Measurements from ENCODE around the gene LONP2.
"Not testable (repeated sequence)": the region's sequence is repeated elsewhere in the genome, so short reads cannot be mapped to it uniquely, and the experiment has no call there.

The LONP2 gene

DNA sequence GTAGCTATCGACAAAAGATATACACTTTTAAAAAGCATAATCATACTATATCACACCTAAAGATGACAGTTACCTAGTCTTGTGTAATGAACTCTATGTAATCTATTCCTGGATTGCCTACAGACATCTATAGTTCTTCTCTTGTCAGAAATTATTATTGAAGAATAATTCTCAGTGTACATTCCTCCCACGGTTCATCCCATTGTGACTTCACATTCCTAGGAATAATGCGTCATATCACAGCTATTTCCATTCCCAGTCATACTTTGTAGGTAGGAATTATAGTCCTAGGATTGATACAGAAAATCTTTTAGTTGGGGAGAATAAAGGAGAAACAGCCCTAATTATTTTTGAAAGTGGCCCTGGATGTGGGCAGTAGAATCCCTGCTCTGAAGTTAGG lies 47.2 kb downstream of the LONP2 start:
- no peak for DNase-seq (ENCODE audit: low spot score)

DNA sequence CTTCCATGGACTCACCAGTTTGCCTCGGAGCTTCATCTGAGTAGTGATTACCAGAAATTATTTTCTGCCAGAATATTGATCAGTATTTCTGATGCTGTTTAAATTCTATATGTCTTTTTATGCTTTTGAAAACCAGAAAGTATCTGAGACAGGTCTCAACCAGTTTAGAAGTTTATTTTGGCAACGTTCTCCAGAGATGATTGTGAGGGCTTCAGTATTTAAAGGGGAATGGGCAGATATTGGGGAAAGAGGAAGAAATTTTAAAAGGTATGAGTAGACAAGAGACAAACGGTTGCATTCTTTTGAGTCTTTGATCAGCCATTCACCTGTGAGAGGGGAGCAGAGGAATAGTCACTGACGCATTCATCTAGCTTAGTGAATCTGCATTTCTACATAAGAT lies 47.7 kb downstream of the LONP2 start:
- no peak for DNase-seq (ENCODE audit: low spot score)

DNA sequence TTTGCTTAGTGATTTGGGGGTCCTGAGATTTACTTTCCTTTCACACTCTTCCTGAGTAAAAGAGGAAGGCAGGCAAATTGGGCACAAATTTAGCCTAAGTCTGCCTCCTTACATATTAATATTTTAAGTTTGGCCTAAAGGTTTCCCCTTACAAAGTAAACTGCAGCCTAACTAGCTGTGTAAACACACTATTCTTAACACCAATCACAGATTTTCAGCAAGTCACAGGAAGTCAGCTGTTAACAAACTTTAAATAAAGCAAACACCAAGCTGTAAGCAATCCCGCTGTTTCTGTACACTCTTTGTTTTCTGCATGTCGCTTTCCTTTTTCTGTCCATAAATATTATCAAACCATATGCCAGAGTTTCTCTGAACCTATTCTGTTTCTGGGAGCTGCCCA lies 48.4 kb downstream of the LONP2 start:
- DNase-seq (ENCODE audit: low spot score), result no peak

DNA sequence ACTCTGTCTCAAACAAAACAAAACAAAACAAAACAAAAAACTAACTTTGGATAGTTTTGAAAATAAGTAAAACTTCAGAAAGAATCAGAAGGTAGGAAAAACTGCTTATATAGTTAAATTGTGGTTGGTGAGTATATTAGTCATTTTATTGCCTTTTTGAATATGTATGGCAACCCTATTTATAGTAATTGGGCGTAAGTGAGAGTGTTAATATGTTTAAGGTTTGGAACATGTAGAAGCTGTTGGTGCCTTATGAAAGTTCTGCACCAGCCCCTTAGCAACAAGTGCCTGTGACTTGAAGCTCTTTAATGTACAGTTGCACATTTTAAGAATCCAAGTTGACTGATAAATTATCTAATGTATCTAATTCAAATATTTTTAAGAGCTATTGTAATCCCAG lies 50.6 kb downstream of the LONP2 start:
- no peak for DNase-seq (ENCODE audit: low spot score)

DNA sequence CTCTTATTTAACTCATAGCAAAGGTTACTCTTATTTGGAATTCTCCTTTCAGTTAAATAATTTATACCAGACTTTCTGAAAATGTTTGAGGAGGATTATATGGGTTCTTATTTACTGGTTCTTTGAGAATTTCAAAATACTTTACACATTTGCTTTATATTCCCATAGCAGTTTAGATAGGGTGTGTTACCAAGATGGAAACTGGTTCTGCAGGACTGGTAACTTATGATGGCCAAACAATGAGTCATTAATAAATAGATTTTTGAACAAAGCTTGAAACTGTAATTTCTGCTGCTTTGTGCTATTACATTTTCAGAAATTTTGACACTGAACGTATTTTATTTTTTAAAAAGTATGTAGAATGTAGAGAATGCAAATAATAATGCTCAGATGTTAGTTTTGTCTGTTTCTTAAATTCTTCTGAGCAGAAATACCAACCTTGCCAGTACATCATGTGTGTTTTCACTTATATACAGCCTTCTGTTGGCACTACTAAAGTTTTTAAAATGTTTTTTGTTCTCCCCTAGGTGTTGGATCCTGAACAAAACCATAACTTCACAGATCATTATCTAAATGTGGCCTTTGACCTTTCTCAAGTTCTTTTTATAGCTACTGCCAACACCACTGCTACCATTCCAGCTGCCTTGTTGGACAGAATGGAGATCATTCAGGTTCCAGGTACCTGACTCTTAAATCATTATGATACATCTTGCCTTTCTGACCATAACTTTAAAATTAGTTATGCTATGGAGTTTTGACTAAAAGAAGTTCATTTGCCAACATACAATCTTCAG lies 51.6 kb downstream of the LONP2 start:
- no peak for DNase-seq (ENCODE audit: low spot score)

DNA sequence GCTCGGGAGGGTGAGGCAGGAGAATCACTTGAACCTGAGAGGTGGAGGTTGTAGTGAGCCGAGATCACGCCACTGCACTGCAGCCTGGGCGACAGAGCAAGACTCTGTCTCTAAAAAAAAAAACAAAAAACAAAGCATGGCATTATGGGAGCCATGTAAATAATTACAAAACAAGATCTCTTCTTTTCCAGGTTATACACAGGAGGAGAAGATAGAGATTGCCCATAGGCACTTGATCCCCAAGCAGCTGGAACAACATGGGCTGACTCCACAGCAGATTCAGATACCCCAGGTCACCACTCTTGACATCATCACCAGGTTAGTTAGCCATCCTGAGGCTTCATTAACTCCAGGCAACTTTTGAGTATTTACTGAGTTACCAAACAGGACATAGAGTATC lies 55.4 kb downstream of the LONP2 start:
- DNase-seq (ENCODE audit: low spot score), result no peak

DNA sequence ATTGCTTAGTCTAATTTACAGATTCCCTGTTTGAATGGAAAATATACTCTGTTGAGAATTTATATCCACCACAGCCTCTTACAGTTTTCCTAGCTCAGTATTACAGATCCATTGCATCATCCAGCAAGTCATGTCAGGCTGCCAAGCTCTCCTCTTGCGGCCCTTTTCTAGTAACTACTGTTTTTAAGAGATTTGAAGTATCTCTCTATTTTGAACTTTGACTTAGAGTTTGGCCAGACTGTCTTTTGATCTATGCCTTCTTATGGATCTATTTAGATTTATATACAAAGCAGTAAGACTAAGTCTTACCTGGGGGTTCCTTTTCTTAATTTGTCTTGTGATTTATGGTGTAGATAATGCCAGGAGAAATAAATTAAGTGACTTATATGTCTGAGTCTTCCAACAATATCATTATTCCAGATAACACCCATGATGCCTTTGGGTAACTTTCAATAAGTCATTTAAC lies 56.3 kb downstream of the LONP2 start:
- peak; percentile 65 for DNase-seq (ENCODE audit: low spot score)

DNA sequence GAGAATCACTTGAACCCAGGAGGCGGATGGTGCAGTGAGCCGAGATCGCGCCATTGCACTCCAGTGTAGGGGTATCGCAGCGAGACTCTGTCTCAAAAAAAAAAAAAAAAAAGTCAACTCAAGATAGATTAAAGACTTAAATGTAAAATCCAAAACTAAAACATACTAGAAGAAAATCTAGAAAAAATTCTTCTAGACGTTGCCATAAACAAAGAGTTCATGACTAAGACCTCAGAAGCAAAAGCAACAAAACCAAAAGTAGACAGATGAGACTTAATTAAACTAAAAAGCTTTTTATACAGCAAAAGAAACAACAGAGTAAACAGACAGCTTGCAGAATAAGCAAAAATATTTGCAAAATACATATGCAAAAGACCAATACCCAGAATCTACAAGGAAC lies 64.4 kb downstream of the LONP2 start:
- DNase-seq (ENCODE audit: low spot score), result no peak

DNA sequence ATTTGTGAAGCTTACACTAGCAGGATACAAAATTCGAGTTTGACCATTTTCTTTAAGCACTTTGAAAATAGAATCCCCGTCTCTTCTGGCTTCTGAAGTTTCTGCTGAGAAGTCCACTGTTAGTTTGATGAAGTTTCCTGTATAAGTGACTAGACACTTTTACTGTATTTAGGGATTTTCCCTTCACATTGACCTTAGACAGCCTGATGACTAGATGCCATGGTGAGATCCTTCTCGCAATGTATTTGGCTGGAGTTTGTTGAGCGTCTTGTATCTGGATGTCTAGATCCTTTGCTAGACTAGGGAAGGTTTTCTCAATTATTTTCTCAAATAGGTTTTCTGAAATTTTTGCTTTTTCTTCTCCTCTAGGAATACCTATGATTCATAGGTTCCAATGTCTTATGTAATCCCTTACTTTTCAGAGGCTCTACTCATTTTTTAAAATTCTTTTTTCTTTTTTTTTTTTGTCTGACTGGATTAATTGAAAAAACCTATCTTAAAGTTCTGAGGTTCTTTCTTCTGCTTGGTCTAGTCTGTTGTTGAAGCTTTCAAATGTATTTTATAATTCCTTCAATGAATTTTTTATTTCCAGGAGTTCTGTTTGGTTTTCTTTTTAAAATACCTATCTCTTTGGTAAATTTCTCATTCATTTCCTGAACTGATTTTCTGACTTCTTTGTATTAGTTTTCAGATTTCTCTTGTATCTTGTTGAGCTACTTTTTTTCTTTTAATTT lies 67.0 kb downstream of the LONP2 start:
- DNase-seq (ENCODE audit: low spot score), result no peak

DNA sequence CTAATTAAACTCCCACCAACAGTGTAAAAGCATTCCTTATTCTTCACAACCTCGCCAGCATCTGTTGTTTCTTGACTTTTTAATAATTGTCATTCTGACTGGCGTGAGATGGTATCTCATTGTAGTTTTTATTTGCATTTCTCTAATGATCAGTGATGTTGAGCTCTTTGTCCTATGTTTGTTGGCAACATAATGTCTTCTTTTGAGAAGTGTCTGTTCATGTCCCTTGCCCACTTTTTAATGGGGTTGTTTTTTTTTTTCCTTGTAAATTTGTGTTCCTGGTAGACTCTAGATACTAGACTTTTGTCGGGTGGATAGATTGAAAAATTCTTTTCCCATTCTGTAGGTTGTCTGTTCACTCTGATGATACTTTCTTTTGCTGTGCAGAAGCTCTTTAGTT lies 69.8 kb downstream of the LONP2 start:
- DNase-seq (ENCODE audit: low spot score), result not testable (repeated sequence)

DNA sequence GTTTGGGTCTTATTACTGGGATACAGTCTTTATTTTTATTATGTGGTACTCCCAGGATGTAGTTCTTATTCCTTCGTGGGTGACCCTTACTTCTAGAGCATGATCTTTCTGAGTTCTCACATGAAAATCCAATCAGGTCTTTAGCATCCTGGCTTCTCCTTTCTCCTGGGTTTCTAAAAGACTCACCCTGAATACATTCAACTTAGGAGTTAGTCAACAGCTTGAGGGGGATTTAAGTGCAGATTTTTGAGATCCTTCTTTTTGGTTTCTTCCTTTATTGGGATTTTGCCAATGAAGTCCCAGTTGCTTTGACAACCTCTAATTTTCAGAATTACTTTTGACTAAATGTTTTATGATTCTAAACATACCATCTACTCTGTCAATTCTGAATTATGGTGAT lies 72.9 kb downstream of the LONP2 start:
- no peak for DNase-seq (ENCODE audit: low spot score)

DNA sequence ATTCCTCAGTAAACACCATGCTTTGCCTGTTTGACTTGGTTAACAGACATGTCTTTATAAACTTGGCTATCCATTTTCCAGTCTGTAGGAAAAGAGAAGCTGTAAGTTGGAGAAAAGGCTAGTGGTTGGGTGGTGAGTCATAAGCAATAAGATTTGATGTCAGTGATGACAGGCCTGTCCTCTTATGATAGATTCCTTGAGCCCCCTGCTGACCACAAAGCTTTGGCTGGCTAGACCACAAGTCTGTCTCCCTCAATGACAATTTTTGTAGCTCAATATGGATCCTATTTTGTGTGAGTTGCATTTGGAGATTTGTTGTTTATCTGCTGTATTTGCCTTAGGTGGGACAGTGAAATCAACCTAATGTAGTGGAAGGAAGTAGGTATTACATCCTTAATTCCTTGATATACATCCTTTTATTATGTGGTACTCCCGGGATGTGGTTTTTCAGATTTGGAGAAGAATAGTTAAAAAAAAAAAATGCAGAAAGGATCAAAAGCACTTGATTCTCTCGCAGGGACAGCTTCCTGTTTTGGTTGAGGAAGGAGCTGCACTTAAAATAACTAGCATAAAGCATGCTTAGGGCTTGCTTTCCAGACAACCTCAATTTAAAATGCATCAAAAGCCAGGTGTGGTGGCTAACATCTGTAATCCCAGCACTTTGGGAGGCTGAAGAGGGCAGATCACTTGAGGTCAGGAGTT lies 73.7 kb downstream of the LONP2 start:
- DNase-seq (ENCODE audit: low spot score), result peak; percentile 54

DNA sequence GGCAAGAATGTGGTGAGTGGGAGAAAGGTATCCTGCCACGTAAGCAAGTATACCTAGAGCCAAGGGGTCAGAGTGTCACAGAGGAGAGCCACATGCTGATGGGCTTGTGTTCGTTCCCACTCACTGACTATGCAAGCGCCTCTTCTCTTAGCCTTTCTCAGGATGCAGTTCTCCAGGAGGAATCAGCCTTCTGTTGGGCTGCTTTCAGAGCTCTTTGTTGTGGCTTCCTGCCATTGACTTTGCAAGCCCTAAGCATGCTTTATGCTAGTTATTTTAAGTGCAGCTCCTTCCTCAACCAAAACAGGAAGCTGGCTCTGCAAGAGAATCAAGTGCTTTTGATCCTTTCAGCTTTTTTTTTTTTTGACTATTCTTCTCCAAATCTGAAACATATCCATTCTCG lies 74.5 kb downstream of the LONP2 start:
- DNase-seq (ENCODE audit: low spot score), result peak; percentile 6

DNA sequence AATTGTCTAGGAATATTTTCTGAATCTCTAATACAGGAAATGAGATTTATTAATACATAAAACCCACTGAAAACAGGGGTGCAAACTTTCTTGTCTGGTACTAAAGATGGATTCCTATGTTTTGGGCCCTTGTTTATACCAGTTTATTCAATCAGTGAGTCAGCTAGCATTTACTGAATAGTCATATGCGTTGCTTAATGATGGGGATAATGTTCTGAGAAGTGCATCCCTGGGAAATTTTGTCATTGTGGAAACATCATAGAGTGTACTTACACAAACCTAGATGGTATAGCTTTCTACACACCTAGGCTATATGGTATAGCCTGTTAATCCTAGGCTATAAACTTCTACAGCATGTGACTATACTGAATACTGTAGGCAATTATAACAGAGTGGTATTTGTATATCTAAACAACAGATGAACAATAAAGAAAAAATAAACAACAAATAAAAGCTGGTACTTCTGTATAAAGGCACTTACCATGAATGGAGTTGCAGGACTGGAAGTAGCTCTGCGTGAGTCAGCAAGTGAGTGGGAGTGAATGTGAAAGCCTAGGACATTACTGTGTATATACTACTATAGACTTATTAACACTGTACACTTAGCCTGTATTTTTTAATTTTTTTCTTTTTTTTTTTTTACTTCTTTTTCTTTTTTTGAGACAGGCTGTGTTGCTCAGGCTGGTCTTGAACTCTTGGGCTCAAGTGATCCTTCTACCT lies 77.4 kb downstream of the LONP2 start:
- DNase-seq (ENCODE audit: low spot score), result no peak

DNA sequence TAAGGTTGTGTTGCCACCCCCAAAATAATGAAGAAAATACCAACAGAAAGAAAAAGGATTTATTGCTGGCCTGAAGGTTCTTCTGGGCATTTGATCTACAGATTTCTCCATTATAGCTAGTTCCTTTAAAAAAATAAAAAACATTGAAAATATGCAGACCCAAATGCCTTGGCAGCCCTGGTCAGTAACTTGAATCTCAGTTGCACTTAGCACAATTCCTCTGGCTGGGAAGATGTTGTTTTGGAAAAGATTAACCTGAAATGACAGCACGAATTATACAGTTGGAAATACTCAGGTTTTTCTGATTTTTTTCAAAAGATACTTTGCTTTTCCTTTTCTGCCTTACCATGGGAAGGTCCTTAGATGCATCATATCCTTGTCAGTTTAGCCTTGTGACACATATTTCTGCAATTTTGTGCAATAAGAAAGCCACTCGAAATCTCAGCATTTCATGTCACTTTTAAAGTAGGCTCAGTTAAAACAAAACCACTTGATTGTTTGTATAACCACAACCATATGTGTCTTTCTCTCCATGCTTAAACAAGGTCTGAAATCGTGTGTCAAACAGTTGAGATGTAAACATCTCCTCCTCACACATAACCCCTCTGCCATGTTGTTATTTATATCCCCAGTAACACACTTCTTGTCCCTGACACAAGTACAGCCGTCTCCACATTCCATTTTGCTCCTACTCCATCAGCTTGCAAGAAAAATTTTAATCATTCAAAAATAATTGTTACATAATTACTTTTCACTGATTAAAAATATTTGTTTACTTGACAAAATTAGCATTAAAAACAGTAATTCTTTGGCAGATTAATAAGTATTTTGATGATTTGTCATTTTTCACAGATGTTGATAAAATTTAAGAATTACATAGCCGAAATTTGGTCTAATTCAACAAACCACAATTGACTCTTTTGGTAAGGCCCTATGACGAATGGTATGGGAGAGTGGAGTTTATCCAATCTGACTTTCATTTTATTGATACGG lies 80.0 kb downstream of the LONP2 start:
- DNase-seq (ENCODE audit: low spot score), result no peak

DNA sequence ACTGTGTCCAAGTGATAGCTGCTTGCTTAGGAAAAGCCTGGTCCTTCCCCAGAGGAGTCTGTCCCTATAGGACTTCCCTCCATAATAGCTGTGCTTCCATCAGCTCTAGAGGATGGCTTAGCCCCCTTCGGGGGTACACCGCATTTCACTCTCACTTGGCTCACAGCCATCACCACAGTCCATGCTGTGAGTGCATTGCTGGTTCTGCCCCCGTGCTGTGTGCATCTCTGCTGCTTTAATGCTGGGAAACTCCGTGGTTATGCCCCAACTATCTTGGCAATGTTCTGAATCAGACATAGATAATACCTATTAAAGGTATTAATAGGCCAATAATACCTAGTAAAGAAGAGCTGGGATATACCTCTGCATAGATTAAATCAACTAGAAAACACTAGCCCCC lies 82.8 kb downstream of the LONP2 start:
- DNase-seq (ENCODE audit: low spot score), result no peak

DNA sequence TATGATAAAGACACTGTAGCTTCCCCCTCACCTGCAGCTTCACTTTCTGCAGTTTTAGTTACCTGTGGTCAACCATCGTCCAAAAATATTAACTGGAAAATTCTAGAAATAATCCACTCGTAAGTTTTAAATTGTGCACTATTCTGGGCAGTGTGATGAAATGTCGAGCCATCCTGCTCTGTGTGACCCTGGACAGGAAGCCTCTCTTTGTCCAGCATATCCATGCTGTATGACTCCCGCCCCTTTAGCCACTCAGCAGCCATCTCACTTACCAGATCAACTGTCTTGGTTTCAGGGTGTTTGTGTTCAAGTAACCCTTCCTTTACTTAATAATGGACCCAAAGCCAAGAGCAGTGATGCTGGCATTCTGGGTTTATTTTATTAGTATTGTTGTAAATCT lies 85.0 kb downstream of the LONP2 start:
- no peak for DNase-seq (ENCODE audit: low spot score)

DNA sequence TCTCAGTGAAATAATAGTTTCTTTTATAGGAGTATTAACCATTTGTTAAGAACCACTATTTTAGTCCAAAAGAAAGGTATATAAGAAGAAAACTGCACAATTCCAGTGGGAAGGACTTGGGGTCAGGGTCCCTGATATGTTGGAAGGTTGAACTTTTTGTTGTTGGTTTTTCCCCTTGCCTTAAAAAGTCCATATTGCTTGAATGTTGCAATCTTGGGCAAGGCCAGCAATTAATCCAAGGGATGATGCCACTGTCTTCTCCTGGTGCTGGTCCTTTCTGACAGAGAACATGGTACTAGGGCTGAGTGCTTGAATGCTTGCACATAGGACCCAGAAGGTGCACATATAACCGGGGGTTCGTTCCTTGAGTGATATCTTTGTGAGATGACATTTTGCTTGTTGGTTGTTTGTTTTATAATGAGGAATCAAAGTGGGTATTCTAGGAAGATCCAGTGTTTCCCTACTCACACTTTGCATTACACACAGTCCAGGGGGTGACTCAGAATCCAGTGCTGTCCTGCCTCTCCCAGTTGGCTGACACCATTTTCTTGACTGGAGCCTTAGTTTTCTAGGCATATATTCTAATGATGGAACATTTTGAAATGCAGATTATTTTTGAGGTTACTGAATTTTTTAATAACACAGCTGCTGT lies 86.2 kb downstream of the LONP2 start:
- DNase-seq (ENCODE audit: low spot score), result no peak

DNA sequence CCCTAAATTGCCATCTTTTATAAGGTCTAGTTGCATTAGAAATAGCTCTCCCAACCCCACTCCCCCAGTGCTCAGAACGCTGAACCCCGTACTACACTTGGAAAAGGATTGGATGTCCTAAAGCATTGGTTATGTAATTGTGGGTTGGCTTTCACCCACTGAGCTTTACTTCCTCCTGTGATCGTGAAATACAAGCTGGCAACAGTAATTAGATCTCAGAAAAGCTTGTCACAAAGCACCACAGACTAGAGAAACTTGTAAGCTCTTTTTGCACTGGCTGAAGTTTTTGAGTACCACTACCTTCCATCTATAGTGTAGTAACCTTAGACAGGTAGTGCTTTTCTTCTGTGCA lies 86.7 kb downstream of the LONP2 start:
- no peak for DNase-seq (ENCODE audit: low spot score)

DNA sequence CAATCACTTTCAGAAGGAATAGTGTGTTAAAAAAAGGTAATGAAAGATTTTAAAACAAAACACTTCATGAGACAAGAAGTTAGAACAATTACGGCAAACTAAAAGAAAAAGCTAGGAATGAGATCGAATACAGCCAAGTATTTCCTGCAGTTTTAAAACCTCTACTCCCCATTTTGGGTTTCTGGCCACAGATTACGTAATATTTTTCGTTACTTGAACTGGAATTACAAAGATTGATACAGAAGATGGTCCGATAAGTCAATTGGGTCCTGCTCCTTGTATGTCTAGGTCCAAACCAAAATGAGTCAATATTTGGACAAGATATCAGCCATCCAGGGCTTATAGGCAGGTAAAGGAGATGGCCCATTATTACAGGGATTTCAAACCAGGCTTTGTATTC lies 88.9 kb downstream of the LONP2 start:
- DNase-seq (ENCODE audit: low spot score), result no peak

DNA sequence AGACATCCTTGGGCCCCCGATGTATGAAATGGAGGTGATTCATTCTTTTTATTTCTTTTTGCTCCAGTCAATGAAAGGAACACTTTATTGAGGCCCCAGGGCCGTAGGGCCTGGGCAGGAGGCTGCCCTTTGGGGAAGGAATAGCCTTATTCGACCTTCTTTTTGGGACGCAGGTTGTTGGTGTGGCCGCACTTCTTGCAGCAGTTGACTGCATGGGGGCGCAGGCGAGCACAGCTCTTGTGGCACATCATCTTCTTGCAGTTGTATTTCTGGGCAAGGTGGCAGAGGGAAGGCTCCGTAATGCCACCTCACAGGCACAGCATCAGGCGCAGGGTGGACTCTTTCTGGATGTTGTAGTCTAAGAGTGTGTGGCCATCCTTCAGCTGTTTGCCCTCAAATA lies 90.2 kb downstream of the LONP2 start:
- DNase-seq (ENCODE audit: low spot score), result no peak

Data from SW480 (cell line).